ENCODE results near the gene ASAP2.
"Not testable (repeated sequence)": the region's sequence is repeated elsewhere in the genome, so short reads cannot be mapped to it uniquely, and the experiment has no call there.

The ASAP2 gene

DNA sequence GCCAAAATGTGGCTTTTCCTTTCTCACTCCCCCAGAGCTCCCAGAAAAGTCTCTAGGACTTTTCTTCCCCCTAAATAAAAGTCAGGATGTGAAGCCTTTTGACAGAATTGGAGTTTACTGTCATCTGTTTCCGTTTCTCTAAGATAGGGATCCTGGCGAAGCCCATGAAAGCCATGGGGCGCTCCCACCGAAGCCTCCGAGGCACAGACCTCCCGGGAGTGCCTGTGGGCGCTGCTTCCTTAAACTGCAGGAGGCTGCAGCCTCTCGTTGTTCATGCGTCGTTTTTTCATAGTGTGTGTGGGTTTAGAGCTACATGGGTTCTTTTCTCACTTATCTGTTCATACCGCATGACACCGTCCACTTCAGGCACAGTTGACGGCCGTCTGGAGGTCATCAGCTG is 56.8 kb downstream of the ASAP2 start:
- H3K4me3 ChIP-seq (replicated peaks; ENCODE audit: low read depth, low read length): no peak overlapping the region
- no peak for DNase-seq (ENCODE audit: extremely low read depth, low read depth)
- TF ChIP-seq, protein P1, sequence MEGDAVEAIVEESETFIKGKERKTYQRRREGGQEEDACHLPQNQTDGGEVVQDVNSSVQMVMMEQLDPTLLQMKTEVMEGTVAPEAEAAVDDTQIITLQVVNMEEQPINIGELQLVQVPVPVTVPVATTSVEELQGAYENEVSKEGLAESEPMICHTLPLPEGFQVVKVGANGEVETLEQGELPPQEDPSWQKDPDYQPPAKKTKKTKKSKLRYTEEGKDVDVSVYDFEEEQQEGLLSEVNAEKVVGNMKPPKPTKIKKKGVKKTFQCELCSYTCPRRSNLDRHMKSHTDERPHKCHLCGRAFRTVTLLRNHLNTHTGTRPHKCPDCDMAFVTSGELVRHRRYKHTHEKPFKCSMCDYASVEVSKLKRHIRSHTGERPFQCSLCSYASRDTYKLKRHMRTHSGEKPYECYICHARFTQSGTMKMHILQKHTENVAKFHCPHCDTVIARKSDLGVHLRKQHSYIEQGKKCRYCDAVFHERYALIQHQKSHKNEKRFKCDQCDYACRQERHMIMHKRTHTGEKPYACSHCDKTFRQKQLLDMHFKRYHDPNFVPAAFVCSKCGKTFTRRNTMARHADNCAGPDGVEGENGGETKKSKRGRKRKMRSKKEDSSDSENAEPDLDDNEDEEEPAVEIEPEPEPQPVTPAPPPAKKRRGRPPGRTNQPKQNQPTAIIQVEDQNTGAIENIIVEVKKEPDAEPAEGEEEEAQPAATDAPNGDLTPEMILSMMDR (IDR thresholded peaks at IDR 0.05; ENCODE audit: low read depth, low read length, missing control alignments): no peak

DNA sequence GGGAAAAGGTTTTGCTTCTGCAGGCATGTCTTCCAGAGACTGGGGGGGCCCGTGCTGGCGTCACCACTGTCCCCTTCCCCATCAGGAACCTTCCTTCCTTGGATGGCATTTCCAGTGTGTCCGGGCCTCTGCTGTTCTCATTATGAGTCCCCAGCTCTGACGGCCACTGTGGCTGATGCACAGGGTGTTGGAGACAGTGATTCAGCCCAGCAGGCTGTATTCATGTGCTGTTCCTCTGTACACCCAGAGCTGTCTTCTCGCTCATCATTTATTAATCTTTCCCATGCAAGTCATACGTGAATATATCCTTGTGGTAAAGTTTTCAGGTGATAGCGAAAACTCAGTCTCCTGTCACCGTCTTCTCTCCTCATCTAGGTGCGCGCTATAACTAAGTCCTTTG is 57.7 kb downstream of the ASAP2 start:
- TF ChIP-seq, protein P1 (IDR thresholded peaks at IDR 0.05; ENCODE audit: low read depth, low read length, missing control alignments): no peak
- DNase-seq (ENCODE audit: extremely low read depth, low read depth): no peak
- H3K4me3 ChIP-seq (replicated peaks; ENCODE audit: low read depth, low read length): no peak overlapping the region

DNA sequence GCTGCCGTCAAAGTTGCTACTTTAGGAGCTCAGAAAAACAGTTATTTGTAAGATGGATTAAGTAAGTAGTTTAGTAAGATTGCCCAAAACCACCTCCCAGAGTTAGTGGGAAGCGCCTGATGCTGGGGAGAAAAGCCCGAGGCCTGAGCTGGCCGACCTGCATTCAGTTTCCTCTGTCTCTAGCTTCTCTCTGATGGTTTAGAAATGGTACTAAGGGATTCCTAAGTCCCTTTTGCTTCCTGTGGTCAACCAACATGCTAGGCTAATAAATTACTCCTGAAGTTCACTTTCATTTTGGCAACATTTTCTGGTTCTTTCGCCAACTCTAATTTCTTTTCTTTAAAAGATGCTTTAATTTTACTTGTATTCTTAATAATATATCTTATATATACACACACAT is 60.1 kb downstream of the ASAP2 start:
- DNase-seq (ENCODE audit: extremely low read depth, low read depth): no peak
- no peak overlapping the region for H3K4me3 ChIP-seq (replicated peaks; ENCODE audit: low read depth, low read length)
- TF ChIP-seq, protein P1 (IDR thresholded peaks at IDR 0.05; ENCODE audit: low read depth, low read length, missing control alignments): no peak

DNA sequence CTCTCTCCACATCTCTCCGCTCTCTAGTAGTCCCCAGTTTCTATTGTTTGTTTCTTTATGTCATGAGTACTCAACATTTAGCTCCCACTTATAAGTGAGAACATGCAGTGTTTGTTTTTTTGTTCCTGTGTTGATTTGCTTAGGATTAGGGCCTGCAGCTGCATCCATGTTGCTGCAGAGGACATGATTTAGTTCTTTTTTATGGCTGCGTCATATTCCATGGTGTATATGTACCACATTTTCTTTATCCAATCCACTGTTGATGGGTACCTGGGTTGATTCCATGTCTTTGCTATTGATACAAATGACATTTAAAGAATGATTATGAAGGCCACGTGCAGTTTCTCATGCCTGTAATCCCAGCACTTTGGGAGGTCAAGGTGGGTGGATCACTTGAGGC is 60.7 kb downstream of the ASAP2 start:
- H3K4me3 ChIP-seq (replicated peaks; ENCODE audit: low read depth, low read length); DNase-seq (ENCODE audit: extremely low read depth, low read depth): not testable (repeated sequence)

DNA sequence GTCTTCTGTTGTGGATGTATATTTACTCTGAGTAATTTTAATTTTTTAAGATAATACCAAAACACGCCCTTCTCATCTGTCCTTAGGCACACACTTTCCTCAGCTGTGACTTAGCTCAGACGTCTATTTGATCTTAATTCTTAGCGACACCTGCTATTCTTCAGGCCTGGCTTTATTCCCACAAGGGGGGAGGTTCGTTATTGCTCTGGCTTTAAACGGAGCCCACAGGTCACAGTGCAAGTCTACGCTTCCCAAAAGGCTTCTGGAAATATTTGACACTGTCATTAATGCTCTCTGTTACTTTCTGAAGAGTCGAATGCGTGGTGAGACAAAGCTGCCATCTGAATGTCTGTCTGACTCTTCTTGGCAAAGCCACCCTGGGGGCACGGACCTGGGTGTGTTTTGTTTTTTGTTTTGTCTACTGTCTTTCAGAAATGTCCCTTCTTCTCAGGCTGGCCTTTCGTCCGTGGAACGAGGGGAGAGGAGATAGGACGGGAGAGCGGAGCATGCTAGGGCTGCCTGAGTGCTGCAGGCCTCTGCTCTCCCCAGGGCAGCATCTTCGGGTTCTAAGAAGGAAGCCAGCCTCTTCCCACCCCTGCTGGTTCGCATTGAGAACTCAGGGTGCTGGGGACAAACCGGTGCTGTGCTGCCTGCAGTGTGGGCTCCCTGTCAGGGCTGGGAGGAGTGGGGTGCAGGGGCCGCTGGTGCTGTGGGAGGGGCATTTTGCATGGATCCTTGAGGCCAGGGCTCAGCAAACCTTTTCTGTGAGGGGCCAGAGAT is 61.9 kb downstream of the ASAP2 start:
- no peak overlapping the region for H3K4me3 ChIP-seq (replicated peaks; ENCODE audit: low read depth, low read length)
- no peak for DNase-seq (ENCODE audit: extremely low read depth, low read depth)
- TF ChIP-seq, protein P1 (IDR thresholded peaks at IDR 0.05; ENCODE audit: low read depth, low read length, missing control alignments): no peak

DNA sequence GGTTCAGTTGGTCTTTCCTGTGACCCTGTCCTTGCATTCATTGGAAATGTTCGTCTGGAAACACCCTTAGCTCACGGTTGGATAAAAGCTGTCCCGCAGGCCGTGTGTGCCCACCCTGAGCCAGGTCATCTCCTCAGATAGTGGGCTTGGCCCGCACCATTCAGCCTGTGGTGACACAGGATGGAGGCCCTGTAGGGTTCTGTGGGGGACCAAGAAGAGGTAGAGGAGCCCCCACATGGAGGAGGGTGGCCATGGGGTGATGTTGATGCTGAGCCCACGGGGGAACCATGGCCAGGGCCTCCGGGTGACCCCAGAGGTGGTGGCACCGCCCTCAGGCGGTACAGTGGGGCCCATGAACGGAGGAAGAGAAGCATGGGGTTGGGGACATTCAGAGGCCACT is 62.7 kb downstream of the ASAP2 start:
- H3K4me3 ChIP-seq (replicated peaks; ENCODE audit: low read depth, low read length): no peak overlapping the region
- no peak for DNase-seq (ENCODE audit: extremely low read depth, low read depth)
- TF ChIP-seq, protein P1 (IDR thresholded peaks at IDR 0.05; ENCODE audit: low read depth, low read length, missing control alignments): no peak

DNA sequence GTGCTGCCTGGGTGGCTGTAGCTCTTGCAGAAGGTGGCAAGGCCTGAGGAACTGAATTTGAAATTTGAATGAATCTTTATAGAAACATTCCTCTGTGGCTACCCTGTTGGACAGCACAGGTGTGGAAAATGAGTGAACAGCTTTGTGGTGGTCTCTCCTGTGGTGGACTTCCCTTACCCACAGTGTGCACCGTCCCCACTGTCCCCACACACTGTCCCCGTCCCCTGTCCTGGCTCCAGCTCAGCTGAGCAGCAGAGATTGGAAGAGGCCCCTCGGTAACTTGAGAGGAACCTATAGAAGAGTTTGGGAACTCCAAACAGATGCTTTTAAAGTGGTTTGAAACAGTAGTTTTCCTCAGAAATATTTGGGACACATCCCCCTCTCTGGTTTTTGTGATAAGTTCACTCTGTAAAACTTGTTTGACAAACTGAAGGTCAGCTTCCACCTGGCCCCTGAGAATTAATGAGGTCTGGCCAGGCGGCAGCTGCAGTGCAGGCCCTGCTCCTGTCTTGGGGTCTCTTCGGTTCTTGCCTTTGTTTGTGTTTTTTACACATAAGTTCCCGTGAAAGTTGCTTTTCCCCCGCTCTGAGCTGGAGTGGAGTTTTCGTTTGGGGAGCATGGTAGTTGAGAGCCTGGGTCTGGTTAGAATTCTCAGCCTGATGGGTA is 63.2 kb downstream of the ASAP2 start:
- H3K4me3 ChIP-seq (replicated peaks; ENCODE audit: low read depth, low read length): no peak overlapping the region
- TF ChIP-seq, protein P1 (IDR thresholded peaks at IDR 0.05; ENCODE audit: low read depth, low read length, missing control alignments): no peak
- DNase-seq (ENCODE audit: extremely low read depth, low read depth): no peak

Measured in HFF-Myc (cell line).